Astrocyte (in vitro differentiated cells and primary cell): ENCODE measurements around the gene ANKRD12. TPM values are rescaled to one million over a fixed set of nuclear protein-coding genes. Genes with fewer than 3 reads are reported as not detected.

Experiments
- DNase-seq: peaks from one replicate; pipeline ENCODE4 v3.0.0-alpha.2; 2010; ENCODE audit warnings: low read depth
- FAIRE-seq: peaks from 2 replicates; lab custom pipeline; 2011; peaks lifted over from hg19 to GRCh38; lab: Jason Lieb, UNC
- H2AFZ ChIP-seq: 2 replicates; pipeline ENCODE4 v1.6.0; 2012; ENCODE audit warnings: low read depth, low read length, inconsistent platforms
- H3K27ac ChIP-seq: 2 replicates; pipeline ENCODE4 v1.5.1; 2011; ENCODE audit warnings: low read depth, low read length, inconsistent platforms
- H3K27me3 ChIP-seq: 2 replicates; pipeline ENCODE4 v1.6.0; 2011; ENCODE audit warnings: low read length, inconsistent platforms; ENCODE audit not compliant: insufficient read depth
- H3K36me3 ChIP-seq: 2 replicates; pipeline ENCODE4 v1.5.1; 2011; ENCODE audit warnings: low read length, inconsistent platforms; ENCODE audit not compliant: insufficient read depth
- H3K4me1 ChIP-seq: 2 replicates; pipeline ENCODE4 v1.5.1; 2011; ENCODE audit warnings: low read length, inconsistent platforms; ENCODE audit not compliant: insufficient read depth
- H3K4me2 ChIP-seq: 2 replicates; pipeline ENCODE4 v1.6.0; 2012; ENCODE audit warnings: low read length, inconsistent platforms
- H3K4me3 ChIP-seq: 2 replicates; pipeline ENCODE4 v1.5.1; 2011; ENCODE audit warnings: low read depth, mild to moderate bottlenecking, low read length, inconsistent platforms; ENCODE audit not compliant: insufficient read depth
- H3K79me2 ChIP-seq: 2 replicates; pipeline ENCODE4 v1.6.0; 2012; ENCODE audit warnings: mild to moderate bottlenecking, low read length, inconsistent platforms; ENCODE audit not compliant: insufficient read depth
- H3K9ac ChIP-seq: 2 replicates; pipeline ENCODE4 v1.6.0; 2012; ENCODE audit warnings: mild to moderate bottlenecking, low read length, inconsistent platforms
- H3K9me3 ChIP-seq: 2 replicates; pipeline ENCODE4 v1.5.1; 2012; ENCODE audit warnings: low read depth, mild to moderate bottlenecking, low read length, inconsistent platforms; ENCODE audit not compliant: insufficient read depth
- H4K20me1 ChIP-seq: 2 replicates; pipeline ENCODE4 v1.6.0; 2012; ENCODE audit warnings: low read length, inconsistent platforms; ENCODE audit not compliant: insufficient read depth
- H3K27ac Mint-ChIP-seq: one replicate; pipeline ENCODE4 v1.8.0; 2021; ENCODE audit warnings: mild to moderate bottlenecking, mixed read lengths; ENCODE audit not compliant: unreplicated experiment
- H3K27me3 Mint-ChIP-seq: one replicate; pipeline ENCODE4 v1.8.0; 2021; ENCODE audit warnings: low read depth, mixed read lengths; ENCODE audit not compliant: unreplicated experiment
- H3K36me3 Mint-ChIP-seq: one replicate; pipeline ENCODE4 v1.8.0; 2021; ENCODE audit warnings: low read depth, mixed read lengths; ENCODE audit not compliant: unreplicated experiment
- H3K4me1 Mint-ChIP-seq: one replicate; pipeline ENCODE4 v1.8.0; 2021; ENCODE audit warnings: low read depth, mixed read lengths; ENCODE audit not compliant: unreplicated experiment
- H3K4me3 Mint-ChIP-seq: one replicate; pipeline ENCODE4 v1.8.0; 2021; ENCODE audit warnings: mild to moderate bottlenecking, moderate library complexity, mixed read lengths; ENCODE audit not compliant: unreplicated experiment
- H3K9me3 Mint-ChIP-seq: one replicate; pipeline ENCODE4 v1.8.0; 2021; ENCODE audit warnings: mild to moderate bottlenecking, mixed read lengths; ENCODE audit not compliant: unreplicated experiment
- CTCF ChIP-seq: IDR thresholded peaks from 2 replicates; pipeline ENCODE4 v1.5.1; 2011; ENCODE audit warnings: low read depth, mild to moderate bottlenecking, inconsistent platforms, low read length, moderate library complexity; ENCODE audit not compliant: insufficient read depth
- EZH2 ChIP-seq: IDR thresholded peaks from 2 replicates; pipeline ENCODE4 v1.6.1; 2012; ENCODE audit warnings: mild to moderate bottlenecking, low read length, inconsistent platforms; ENCODE audit not compliant: insufficient read depth
- total RNA-seq: library from RNA; stranded (reverse); gene quantifications from 2 replicates; pipeline ENCODE4 v1.2.1, GENCODE V29; 2021

ANKRD12 gene
- total RNA-seq, 1 donor from 2014 or later: 24.4 TPM

GRCh38 chr18:9096007-9096371, 40.6 kb upstream of the ANKRD12 start:
- H3K4me3 Mint-ChIP-seq: no peak overlapping the region
- Histone ChIP-seq H3K4me3 (no peak overlapping the region), H3K79me2 (no peaks in the 10 kb centered on the region), H3K4me2 (no peak overlapping the region), H3K4me1 (peaks cover 23% of the 10 kb centered on the region), H2AFZ (no peak overlapping the region), H3K27ac (no peak overlapping the region), H4K20me1 (no peaks in the 10 kb centered on the region), H3K36me3 (no peaks in the 10 kb centered on the region), H3K27me3 (no peaks in the 10 kb centered on the region), H3K9ac (peak overlapping the region; percentile 64), H3K9me3 (no peaks in the 10 kb centered on the region)
- H3K9me3 Mint-ChIP-seq: peaks cover 1% of the 10 kb centered on the region
- H3K27me3 Mint-ChIP-seq: no peaks in the 10 kb centered on the region
- no peak for TF ChIP-seq CTCF
- no peak for TF ChIP-seq EZH2
- no peak for FAIRE-seq
- H3K4me1 Mint-ChIP-seq: peaks cover 13% of the 10 kb centered on the region
- no peaks in the 10 kb centered on the region for H3K36me3 Mint-ChIP-seq
- H3K27ac Mint-ChIP-seq: no peak overlapping the region
- no peak for DNase-seq

- H3K4me3 Mint-ChIP-seq: no peak overlapping the region
- DNase-seq (no peak), FAIRE-seq (no peak)
- no peak overlapping the region for H3K4me2 ChIP-seq
- H3K9ac ChIP-seq: no peak overlapping the region
- no peaks in the 10 kb centered on the region for H4K20me1 ChIP-seq
- no peaks in the 10 kb centered on the region for H3K27me3 Mint-ChIP-seq
- H2AFZ ChIP-seq: no peak overlapping the region
- H3K9me3 Mint-ChIP-seq: peaks cover 1% of the 10 kb centered on the region
- TF ChIP-seq CTCF (no peak), EZH2 (no peak)
- H3K4me1 ChIP-seq: peaks cover 26% of the 10 kb centered on the region
- peaks cover 13% of the 10 kb centered on the region for H3K4me1 Mint-ChIP-seq
- H3K36me3 ChIP-seq: no peaks in the 10 kb centered on the region
- no peaks in the 10 kb centered on the region for H3K36me3 Mint-ChIP-seq
- H3K27ac ChIP-seq: no peak overlapping the region
- H3K79me2 ChIP-seq: no peaks in the 10 kb centered on the region
- H3K9me3 ChIP-seq: no peaks in the 10 kb centered on the region
- H3K27me3 ChIP-seq: no peaks in the 10 kb centered on the region
- no peak overlapping the region for H3K27ac Mint-ChIP-seq
- no peak overlapping the region for H3K4me3 ChIP-seq
Measured at GRCh38 chr18:9096685-9097084, 39.9 kb upstream of the ANKRD12 start.

- Mint-ChIP-seq H3K27me3 (no peaks in the 10 kb centered on the region), H3K9me3 (peaks cover 1% of the 10 kb centered on the region), H3K4me3 (no peak overlapping the region), H3K36me3 (no peaks in the 10 kb centered on the region), H3K4me1 (peaks cover 13% of the 10 kb centered on the region), H3K27ac (no peak overlapping the region)
- Histone ChIP-seq H3K27me3 (no peaks in the 10 kb centered on the region), H3K79me2 (no peaks in the 10 kb centered on the region), H2AFZ (no peak overlapping the region), H3K36me3 (no peaks in the 10 kb centered on the region), H3K4me1 (peaks cover 26% of the 10 kb centered on the region), H4K20me1 (no peaks in the 10 kb centered on the region), H3K9me3 (no peaks in the 10 kb centered on the region), H3K4me3 (no peak overlapping the region), H3K9ac (no peak overlapping the region), H3K4me2 (no peak overlapping the region), H3K27ac (no peak overlapping the region)
- DNase-seq: no peak
- no peak for FAIRE-seq
- no peak for TF ChIP-seq EZH2
- no peak for TF ChIP-seq CTCF
Measured at GRCh38 chr18:9097349-9097748, 39.2 kb upstream of the ANKRD12 start.
